HCEC 1CT (cell line): ENCODE data around the gene GUCA2A.

ENCODE experiments used
- DNase-seq: peaks from one replicate; pipeline ENCODE4 v3.0.0-alpha.2; 2017

GUCA2A gene

DNA sequence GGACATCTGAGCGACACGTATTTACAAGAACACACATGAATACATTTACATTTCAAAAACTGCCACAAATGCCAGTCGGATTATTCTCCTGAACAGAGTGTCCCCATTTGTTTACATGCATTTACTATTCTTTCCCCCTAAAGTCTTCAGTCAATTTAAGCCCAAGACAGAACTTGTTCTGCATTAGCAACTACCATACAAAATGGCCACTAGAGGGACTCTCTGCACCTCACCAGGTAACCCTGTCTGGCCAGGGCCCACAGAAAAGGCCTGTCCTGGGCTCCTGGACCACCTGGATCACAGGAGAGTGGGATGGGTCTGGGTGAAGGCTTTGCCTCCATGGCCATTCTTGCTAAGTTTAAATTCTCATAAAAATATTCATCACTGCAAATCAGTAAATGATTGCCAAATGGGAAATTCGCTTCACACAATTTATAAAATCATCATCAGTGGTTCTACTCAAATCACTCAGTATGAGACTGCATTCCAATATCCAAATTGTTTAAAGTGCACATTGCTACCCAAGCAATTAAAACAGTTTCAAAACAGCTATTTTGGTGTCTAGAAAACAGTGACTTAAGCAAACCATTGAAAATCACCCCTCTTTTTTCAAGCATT is 12.5 kb upstream of the GUCA2A start:
- peak; percentile 56 for DNase-seq

DNA sequence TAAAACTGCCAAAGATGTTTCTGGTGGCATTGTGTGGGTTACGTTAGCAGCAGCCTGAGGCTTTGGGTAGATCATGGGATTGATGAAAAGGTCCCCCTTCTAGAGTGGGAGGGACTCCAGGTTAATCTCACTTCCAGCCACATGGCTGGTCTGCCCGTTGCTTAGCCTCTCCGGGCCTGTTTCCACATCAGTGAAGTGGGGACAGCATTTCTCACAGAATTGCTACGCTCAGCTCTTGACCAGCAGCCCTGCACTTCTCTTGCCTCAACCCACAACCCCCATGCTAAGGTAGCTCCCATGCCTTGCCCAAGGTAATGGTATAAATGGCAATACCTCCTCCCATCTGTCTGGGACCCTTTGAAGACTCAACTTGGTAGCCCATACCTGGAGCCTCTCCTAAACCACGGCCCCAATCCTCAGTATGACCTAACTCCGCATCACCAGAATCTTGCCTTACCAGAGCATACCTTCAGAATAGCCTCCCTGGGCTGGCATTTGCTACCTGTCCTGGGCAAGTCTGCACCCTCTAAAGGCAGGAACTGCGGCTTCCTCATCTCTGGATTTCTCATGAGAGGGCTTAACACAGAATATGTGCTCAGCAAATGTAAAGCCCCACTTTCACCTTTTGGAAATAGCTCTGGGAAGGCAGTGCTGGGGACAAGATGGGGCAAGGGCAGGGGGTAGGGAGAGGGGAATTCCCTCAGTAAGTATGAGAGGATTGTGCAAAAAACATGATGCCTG is 10.9 kb upstream of the GUCA2A start:
- no peak for DNase-seq

DNA sequence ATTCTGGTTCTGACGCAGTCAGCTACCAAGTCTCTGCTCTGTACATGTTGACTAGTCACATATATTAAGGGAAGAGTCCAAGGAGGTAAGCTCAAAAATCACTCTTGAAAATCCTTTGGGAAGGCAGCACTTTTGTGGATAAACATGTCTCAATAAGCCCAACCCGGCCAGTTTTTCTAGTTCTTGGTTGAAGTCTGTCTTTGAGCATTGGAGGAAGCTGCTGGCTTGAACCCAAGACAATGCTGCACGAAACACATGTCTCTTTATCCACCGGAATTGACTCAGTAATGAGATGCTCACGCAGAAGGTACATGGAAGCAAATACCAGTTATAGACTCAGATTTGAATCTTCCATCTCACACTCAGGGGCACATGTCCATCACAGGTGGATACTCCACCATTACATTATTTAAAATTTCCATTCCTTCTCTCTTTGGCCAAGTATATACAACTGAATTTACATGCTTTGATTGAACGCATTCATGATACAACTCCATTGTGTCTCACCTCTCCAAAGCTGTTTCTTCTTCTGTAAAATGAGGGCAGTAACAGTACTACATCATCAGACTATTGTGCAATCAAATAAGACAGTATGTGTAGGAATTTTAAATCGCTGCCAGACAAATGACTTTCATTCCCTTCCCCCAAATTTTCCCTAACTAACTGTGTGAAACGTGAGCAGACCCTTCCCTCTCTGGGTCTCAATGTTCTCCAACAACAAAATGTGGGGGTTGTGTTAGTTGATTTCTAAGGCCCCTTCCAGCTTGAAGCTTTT is 9.6 kb upstream of the GUCA2A start:
- peak; percentile 41 for DNase-seq

DNA sequence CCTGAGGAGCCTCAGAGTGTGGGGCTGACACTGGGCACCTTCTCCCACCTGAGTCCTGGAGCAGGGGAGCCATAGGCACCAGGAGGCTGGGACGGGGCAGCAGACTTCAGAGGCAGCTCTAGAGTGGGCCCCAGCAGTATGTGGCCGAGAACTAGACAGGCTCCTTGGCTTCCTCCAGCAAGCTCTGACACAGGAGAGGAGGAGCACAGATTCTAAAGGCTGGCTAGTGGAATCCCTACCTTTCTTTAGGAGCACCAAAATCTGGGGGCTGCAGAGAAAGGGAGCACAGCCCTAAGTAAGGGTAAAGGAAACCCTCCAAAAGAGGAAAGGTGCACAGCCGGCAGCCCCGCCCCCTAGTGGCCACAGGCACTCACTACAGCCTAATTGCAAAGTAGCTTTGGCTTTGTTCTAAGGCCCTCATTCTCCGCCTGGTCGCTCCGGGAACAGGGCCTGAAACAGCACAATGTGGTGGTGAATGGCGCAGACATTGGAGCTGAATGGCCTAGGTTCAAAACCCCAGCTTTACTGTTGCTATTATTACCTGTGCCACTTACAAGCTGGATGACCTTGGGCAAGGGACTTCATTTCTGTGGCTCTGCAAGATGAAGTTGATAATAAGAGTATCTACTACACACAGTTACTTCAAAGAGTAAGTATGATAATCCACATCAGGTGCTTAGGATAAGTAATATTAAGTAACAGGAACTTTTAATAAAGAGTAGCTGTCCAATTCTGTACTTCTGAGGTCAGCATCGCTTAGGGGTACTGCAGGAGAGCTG is 8.8 kb upstream of the GUCA2A start:
- DNase-seq, result peak; percentile 41

DNA sequence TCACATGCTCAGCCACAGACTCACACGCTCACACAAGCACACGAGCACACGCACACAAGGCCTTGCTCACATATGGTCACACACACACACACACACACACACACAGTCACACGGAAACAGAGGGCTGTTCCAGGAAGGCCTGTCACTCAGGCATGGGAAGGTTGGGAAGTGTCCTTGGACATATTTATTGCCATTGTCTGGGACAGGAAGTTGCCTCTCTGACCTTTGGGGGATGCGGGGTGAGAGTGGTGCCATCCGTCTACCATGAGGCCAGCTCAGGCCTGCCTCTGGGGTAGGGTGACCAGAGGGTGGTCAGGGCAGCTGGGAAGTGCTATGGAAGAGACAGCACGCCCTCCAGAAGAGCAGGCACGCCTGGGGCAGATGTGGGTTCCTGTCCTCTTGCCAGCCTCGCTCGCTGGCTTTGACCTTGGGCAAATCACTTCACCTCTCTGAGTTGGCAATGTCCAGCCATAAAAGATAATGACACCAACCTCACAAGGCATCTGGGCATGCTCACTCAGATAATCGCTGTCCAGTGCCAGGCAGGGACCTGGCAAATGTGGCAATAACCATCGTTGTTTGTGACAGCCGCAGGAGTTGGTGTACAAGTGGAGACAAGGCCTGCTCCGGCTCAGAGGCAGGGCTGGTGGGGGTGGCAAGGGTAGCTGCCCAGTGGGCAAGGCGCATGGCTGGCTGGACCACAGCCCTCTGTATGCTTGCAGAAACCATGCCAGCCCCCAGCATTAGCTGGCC is 8.0 kb upstream of the GUCA2A start:
- no peak for DNase-seq

DNA sequence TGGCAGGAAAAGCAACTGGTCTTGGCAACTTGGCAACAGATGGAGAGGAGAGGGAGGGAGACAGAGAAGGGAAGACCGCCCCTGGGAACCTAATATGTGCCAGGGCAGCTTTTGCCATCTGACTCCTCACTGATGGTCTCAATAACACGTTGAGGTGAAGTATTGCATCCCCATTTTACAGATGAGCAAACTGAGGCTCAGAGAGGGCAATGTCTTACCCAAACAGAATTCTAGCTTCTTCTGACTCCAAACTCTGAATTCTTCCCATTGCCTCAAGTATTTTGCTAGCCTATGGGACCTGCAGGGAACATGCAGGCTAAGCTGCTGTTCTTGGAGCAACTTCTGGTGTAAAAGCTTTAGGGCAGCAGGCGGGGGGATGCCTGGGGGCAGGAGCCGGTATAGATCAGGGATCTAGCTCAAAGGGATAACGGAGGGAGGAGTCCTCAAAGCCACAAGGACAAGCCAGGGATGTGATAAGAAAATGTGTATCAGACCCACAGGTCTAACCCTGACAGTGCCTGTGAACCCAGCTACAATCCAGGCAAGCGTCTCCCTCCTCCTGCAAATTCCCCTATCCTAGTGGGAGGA is 7.2 kb upstream of the GUCA2A start:
- DNase-seq, result no peak

DNA sequence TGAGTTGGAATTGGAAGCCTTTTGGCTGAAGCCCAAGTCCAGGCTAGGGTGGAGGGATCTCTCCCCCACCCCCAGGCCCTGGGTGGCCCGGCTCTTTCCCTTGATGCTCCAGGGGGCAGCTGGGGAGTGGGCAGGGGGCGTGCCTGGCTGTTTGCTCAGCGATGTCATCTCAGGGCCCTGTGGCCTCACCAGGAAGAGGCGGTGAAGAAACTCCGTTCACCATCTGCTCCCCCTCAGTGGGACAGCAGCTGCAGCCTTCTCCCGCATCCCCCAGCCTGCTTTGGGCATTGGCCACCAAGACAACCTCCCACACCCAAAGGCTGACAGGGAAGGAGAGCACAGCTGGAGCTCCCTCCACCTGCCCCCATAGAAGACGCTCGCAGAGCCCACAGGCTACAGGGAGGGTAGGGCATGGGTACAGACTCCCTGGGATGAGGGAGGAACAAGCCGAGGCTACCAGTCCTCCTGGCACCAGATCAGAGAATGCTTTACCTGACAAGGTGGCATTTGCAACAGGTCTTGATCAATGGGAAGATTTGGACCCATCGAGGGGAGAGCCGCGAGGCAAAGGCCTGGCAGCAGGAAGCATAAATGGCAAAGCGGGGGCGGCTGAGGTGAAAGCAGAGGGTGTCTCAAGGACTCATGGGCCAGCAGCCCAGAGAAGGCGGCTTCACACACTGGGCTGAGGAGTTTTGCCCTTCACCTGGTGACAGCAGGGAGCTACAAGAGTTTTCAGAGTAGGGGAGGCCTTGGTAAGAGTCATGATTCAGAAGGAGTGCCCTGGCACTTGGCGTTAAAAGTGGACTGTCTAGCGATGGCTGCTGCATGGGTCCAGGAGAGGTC is 6.5 kb upstream of the GUCA2A start:
- no peak for DNase-seq

DNA sequence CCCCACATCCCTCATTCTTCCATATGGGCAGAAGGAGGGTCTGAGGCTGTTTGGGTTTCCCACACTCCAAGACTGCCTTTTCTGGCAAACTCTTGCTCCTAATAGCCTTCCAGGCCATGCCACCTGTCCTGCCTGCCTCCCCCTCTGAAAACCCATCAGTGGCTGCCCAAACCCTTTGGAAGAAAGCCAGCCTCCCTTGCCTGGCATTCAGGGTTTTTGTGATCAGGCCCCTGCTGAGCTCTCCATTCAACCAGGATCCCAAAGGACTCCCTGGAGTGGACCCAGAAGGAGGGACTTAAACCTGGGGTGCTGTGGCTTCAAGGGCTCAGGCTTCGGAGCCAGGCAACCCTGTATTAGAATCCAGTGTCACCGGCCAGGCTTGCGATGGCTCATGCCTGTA is 4.2 kb upstream of the GUCA2A start:
- DNase-seq, result no peak

DNA sequence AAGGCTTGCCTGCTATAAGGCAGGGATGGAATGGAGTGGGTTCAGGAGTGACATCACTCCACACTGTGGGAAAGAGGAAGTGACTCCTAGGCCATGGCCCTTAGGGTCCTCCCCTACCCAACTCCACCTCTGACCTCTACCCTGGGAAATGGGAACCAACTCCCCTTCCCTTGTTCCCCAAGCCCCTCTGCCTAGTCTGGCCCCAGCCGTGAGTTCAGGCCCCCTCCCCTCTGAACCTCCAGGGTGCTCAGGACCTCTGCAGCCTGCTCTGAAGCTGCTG is 3.8 kb upstream of the GUCA2A start:
- DNase-seq, result no peak

DNA sequence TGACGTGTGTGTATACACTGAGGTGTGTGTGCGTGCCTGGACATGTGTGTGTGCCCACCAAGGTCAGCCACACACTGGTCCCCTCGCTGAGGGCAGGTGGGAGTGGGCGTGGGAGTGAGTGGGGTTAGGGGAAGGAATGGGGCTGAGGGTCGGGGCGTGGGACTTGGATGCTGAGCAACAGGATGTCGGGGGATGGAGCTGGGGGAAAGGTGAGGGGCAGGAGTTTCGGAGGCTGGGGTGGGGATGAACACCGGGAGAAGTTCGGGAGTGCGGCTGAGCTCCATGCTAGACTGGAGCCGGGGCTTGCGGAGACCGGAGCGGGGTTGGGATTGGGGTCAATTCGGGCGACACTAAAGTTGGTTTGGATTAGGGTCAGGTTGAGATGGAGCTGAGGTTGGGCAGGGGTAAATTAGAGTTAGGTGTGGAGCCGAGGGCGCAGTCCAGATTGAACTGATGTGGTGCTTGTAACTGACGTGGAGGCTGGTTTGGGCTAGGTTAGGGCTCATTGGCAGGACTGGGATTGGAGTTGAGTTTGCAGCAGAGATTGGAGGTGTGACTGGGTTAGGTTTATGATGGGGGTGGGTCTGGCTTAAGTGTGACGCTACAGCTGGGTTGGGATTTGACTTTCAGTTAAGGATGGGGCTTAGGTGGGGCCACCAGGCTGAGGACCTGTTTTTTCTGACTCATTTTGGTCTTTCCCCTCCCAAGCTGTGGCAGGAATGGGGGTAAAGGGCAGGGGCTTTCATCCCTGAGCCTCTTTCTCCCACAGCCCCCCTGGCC is 3.3 kb upstream of the GUCA2A start:
- DNase-seq, result no peak

DNA sequence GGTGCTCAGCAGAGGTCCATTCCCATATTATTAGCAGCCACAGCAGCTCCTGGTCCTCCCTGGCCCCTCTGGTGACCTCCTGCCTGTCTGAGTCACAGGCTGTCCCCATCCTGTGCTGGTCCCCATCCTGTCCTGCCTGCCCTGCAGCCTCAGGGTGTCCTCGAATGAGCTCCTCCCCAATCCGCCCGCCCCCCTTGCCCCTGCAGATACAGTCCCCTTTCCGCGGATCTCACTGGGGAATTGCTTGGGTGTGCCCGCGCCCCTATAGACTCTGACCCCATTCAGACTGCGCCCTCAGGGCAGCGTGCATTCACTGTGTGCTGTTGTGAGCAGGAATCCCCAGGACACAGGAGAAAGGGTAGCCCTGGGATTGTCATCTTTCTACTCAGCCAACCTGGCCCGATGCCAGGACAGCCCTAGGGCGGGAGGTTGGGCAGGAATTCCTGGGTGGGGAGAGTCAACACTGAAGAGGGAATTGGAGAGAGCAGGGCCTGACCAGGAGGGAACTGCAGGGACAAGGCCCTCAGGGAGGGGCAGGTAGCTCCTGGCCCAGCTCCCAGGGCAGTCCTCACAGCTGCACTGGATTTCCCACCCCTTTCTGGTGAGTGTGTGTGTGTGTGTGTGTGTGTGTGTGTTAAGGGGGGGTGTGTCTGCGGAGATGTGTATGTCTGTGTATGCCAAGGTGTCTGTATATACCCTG is 1.1 kb upstream of the GUCA2A start:
- DNase-seq, result no peak

DNA sequence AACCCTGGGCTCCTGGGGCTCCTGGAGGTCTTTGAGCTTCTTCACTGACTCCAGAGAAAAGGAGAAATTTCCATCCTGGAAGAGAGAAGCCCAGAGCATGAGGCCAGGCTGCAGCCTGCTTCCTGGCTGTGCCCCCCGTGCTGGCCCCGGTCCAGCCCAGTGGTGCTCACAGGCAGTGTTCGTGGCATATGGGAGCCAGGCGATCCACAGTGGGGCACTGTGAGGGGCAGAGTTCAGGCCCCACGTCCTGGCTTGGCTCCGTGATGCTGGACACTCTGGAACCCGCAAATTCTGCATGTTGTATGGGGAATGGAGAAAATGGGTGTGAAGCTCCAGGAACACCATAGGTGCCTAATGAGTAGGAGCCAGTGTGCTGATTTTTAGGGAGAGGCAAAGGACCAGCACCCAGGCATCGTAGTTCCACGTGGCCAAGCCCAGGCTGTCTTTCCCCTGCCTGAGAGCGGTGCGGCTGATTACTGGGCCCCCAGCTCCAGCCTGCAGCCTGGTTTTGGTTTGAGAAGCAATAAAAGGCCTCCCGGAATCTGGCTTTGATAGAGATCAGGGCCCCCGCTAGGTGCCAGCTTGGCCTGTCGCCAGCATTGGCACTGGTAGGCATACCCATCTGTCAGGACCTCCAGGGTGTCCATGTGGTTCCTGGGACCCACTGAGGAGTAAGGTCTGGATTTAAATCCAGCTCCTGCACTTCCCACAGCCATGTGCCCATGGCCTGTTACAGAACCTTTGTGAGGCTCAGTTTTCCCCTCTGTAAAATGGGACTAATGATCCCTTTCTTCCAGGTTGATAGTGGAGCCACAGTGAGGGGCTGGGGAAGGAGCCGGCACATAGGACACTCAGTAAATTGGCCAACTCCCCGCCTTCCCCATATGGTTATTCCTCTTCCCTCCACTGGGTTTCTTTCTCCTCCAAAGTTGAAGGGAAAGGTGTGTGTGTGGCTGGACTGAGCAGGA is 725 bp downstream of the GUCA2A start:
- no peak for DNase-seq

DNA sequence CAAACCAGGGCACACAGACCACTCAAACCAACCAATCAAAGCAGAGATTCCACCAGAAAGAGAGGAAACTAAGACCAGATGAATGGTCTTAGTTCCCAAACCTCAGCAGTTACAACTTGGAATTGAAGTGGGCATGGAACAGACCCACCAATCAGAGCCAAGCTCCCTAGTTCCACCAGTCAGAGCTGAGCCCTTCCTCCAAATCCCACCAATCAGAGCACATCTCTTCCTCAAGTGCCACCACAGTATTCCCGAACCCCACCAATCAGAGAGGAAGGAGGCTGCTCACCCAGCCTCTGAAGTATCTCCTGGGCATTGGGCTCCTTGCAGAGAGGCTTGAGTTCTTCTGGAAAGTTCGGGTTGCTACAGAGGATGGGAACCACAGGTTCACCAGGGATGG is 1.4 kb downstream of the GUCA2A start:
- no peak for DNase-seq

DNA sequence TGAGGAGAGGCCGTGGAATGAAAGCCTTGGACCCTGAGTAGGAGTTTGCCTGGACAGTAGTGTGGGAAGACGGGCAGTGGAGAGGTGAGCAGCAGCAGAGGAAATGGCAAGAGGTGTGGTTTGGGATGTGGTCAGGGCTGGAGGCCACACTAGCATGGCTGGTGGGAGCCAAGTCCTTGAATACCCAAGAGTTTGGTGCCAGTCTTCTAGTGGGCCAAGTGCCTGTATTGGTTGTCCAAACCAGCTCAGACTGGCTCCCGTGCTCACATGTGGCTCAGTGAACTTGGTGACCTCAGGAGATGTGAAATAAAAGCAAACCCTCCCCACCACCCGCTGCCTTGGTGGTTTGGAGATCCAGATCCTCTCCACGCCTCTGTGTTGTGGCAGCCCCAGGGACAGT is 2.4 kb downstream of the GUCA2A start:
- DNase-seq, result no peak

DNA sequence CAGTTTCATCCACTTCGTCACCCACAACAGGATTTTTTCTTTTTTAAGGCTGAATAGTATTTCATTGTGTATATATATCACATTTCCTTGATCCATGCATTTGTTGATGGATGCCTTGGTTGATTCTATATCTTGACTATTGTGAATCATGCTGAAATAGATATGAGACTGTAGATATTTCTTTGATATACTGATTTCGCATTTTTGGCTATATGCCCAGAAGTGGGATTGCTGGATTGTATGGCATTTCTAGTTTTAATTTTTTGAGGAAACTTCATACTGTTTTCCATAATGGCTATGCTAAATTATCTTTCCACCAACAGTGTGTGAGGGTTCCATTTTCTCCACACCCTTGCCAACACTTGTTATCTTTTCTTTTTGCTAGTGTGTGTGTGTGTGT is 6.4 kb downstream of the GUCA2A start:
- DNase-seq, result no peak

DNA sequence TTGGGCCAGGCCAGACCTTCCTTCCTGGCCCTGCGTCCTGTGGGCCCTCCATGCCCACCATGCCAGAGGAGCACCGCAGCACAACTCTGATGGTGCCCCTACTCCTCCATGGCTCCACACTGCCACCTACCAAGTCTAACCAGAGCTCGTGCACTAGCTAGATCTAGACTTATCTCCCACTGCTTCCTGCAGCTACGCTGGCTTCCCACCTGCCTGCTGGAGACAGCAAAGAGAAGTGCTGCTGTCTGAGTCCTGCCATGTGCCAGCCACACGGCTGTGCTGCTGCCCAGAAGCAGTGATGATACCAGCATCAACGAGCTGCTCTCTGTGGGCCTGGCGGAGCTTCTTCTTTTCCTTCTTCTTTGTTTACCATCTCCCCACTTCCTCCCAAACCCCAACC is 6.9 kb downstream of the GUCA2A start:
- no peak for DNase-seq

DNA sequence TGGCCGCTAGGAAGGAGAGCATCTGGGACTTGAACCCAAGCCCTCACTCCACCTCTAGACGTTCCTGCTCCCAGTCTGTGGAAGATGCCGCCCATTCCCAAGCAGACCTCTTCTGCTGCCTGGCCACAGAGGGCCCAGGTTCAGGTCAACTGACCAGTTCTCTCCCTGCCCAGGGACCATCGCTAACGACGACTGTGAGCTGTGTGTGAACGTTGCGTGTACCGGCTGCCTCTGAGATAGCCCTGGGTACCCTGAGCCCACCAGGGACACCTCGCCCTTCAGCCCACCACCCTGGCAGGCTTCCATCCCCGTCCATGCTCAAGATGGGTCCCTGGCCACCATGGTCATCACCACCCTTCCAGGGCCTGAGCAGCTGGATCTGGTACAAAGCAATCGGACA is 9.2 kb downstream of the GUCA2A start:
- no peak for DNase-seq

DNA sequence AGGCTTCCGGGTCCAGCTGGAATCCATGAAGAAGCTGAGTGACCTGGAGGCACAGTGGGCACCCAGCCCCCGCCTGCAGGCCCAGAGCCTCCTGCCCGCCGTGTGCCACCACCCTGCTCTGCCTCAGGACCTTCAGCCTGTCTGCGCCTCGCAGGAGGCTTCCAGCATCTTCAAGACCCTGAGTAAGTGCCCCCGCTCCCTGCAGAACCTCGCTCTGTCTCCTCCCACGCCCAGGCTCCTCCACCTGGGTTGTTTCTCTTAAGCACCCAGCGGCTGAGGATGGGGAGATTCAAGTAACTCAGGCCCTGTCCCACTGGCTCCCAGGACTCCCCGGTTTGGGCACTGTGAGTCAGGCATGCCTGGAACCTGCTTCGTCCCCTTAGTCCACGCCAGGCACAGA is 9.9 kb downstream of the GUCA2A start:
- DNase-seq, result no peak

DNA sequence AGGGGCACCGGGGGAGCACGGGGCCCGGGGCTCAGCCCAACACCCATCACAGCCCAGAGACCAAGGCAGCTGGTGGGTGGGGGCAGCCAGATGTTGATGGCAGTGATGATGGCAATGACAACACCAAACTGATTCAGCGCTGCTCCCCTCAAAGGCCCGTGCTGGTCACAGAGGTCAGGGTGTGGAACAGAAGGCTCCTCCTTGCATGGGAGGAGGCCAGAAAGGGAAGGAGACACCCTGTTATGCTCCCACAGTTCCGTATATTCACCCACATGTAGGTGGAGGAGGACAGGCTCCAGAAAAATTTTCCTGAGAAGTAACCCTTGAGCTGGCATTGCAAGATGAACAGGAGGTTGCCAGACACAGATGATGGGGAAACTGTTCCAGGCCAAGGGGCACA is 10.9 kb downstream of the GUCA2A start:
- no peak for DNase-seq
